Endothelial cell of umbilical vein (primary cell): ENCODE measurements around the gene WIPI1. TPM values are rescaled to one million over a fixed set of nuclear protein-coding genes. Genes with fewer than 3 reads are reported as not detected.
A peak's percentile ranks its signal among the peaks of the same experiment; 100 is the strongest.

Experiments used
- BruUV-seq: library from RNA; stranded (reverse); fragments of 400-500 nt; replicated peaks from 2 replicates; lab custom pipeline; 2021; lab: Mats Ljungman, UMichigan
- CTCF ChIA-PET: fragments of 300-600, 350-600 bp; sonication (Branson Sonifier 250); formaldehyde crosslinking; loops from one replicate; lab custom pipeline; 2021; ENCODE audit warnings: antibody characterized with exemption, inconsistent platforms; lab: Charles Lee
- POLR2A ChIA-PET: fragments of 300-600, 350-600 bp; sonication (Branson Sonifier 250); formaldehyde crosslinking; loops from one replicate; lab custom pipeline; 2021; ENCODE audit warnings: antibody characterized with exemption, inconsistent platforms; lab: Charles Lee
- DNase-seq: peaks from one replicate; pipeline ENCODE4 v3.0.0-alpha.2; 2011; ENCODE audit warnings: low read depth, low spot score
- FAIRE-seq: peaks from 2 replicates; lab custom pipeline; 2011; peaks lifted over from hg19 to GRCh38; lab: Jason Lieb, UNC
- H2AFZ ChIP-seq: 2 replicates; pipeline ENCODE4 v1.6.0; 2012; ENCODE audit warnings: low read depth, low read length, control low read depth, inconsistent platforms
- H3K27ac ChIP-seq: 2 replicates; pipeline ENCODE4 v1.5.1; 2011; ENCODE audit warnings: low read depth, mild to moderate bottlenecking, control low read depth, low read length, moderate library complexity; ENCODE audit not compliant: insufficient read depth
- H3K27me3 ChIP-seq, 2 experiments: 2 replicates each; pipeline versions ENCODE4 v1.6.0 to v1.6.1; 2011; ENCODE audit warnings: low read length in 2 of 2, mixed read lengths in 1 of 2; ENCODE audit not compliant: control insufficient read depth in 2 of 2, insufficient read depth in 2 of 2
- H3K36me3 ChIP-seq, 2 experiments: 2 replicates in 1 of 2; 3 replicates in 1 of 2; pipeline ENCODE4 v1.5.1; 2011; ENCODE audit warnings: low read length in 2 of 2, mild to moderate bottlenecking in 1 of 2, moderate library complexity in 1 of 2; ENCODE audit not compliant: control insufficient read depth in 2 of 2, insufficient read depth in 2 of 2; ENCODE audit errors: extremely low read depth in 1 of 2
- H3K4me1 ChIP-seq: 3 replicates; pipeline ENCODE4 v1.5.1; 2011; ENCODE audit warnings: mild to moderate bottlenecking, low read length; ENCODE audit not compliant: control insufficient read depth, insufficient read depth; ENCODE audit errors: extremely low read depth
- H3K4me2 ChIP-seq: 2 replicates; pipeline ENCODE4 v1.6.1; 2011; ENCODE audit warnings: low read length, control low read depth, mixed read lengths; ENCODE audit not compliant: insufficient read depth
- H3K4me3 ChIP-seq, 3 experiments: fragments of 200-600 bp in 1 of 3; sonication (generic), shearing (Covaris generic) in 1 of 3; replicated peaks in 1 of 3; 2 replicates each; pipeline ENCODE4 v1.5.1; 2011 to 2016; ENCODE audit warnings: control low read depth in 3 of 3, low read length in 3 of 3, mild to moderate bottlenecking in 2 of 3, inconsistent platforms in 1 of 3, low read depth in 1 of 3, moderate library complexity in 1 of 3; ENCODE audit not compliant: insufficient read depth in 1 of 3
- H3K79me2 ChIP-seq: 2 replicates; pipeline ENCODE4 v1.6.0; 2012; ENCODE audit warnings: low read length, inconsistent platforms; ENCODE audit not compliant: control insufficient read depth, insufficient read depth
- H3K9ac ChIP-seq: replicated peaks from 2 replicates; pipeline ENCODE3; 2011; ENCODE audit warnings: low read length, control low read depth; ENCODE audit not compliant: insufficient read depth; ENCODE audit errors: extremely low read depth
- H3K9me1 ChIP-seq: replicated peaks from 3 replicates; pipeline ENCODE4 v1.6.0; 2011; ENCODE audit warnings: mild to moderate bottlenecking, low read length; ENCODE audit not compliant: control insufficient read depth, insufficient read depth; ENCODE audit errors: extremely low read depth
- H3K9me3 ChIP-seq: replicated peaks from 2 replicates; pipeline ENCODE4 v1.5.1; 2012; ENCODE audit warnings: low read length, inconsistent platforms; ENCODE audit not compliant: control insufficient read depth, insufficient read depth
- H4K20me1 ChIP-seq: replicated peaks from 2 replicates; pipeline ENCODE3; 2011; ENCODE audit warnings: mild to moderate bottlenecking, low read length; ENCODE audit not compliant: control insufficient read depth, insufficient read depth; ENCODE audit errors: extremely low read depth
- FOS ChIP-seq: IDR thresholded peaks from 2 replicates; pipeline ENCODE4 v1.6.1; 2011; ENCODE audit warnings: mild to moderate bottlenecking, low read length, moderate library complexity, borderline replicate concordance; ENCODE audit not compliant: insufficient read depth
- GATA2 ChIP-seq: IDR thresholded peaks from 2 replicates; pipeline ENCODE4 v1.7.0; 2011; ENCODE audit warnings: low read depth, mild to moderate bottlenecking, moderate library complexity, mixed read lengths, low read length; ENCODE audit not compliant: insufficient read length, insufficient read depth
- MYC ChIP-seq: IDR thresholded peaks from one replicate; pipeline ENCODE4 v1.6.1; 2011; ENCODE audit warnings: mild to moderate bottlenecking, low read depth, low read length
- dilution Hi-C: fragments of 300-500 bp; cut with MboI; formaldehyde crosslinking; loops from one replicate; pipeline ENCODE4 v1.15.0; 2019; ENCODE audit warnings: low sequenced_read_pairs; ENCODE audit not compliant: extremely low pct_ligation_motif_present
- intact Hi-C: fragments of 100-400 bp; cut with micrococcal nuclease; formaldehyde crosslinking; loops from one replicate; pipeline ENCODE4 v1.10.0; 2022
- polyA plus RNA-seq, 4 experiments: library from polyadenylated mRNA; depleted of rRNA in 3 of 4; stranded (reverse) in 3 of 4; unstranded in 1 of 4; fragments of >200 nt; gene quantifications; 2 replicates each; pipeline versions ENCODE4 v1.2.1 to v1.2.3, GENCODE V29; 2011 to 2012; ENCODE audit warnings: missing spikeins in 1 of 4
- total RNA-seq: library from RNA; stranded (reverse); gene quantifications from 2 replicates; pipeline ENCODE4 v1.2.3, GENCODE V29; 2021
- TF ChIP-seq, protein P1 (sequence below): IDR thresholded peaks from 2 replicates; pipeline ENCODE4 v1.6.1; 2011; ENCODE audit not compliant: insufficient read depth, insufficient read length
- TF ChIP-seq, protein P2 (sequence below), 2 donors: IDR thresholded peaks; 1 replicate in 1 of 2; 2 replicates in 1 of 2; pipeline ENCODE4 v1.5.1; 2011; ENCODE audit warnings: low read length in 2 of 2, mild to moderate bottlenecking in 2 of 2, moderate library complexity in 2 of 2, control low read depth in 1 of 2, inconsistent platforms in 1 of 2, low read depth in 1 of 2; ENCODE audit not compliant: insufficient read depth in 1 of 2; ENCODE audit errors: extremely low read depth in 1 of 2

The WIPI1 gene
- total and polyA plus RNA-seq, 2 donors (not counting 3 experiments of a cell fraction or from before 2014, with no cell fraction given) = 49.9 to 70.3 TPM

DNA sequence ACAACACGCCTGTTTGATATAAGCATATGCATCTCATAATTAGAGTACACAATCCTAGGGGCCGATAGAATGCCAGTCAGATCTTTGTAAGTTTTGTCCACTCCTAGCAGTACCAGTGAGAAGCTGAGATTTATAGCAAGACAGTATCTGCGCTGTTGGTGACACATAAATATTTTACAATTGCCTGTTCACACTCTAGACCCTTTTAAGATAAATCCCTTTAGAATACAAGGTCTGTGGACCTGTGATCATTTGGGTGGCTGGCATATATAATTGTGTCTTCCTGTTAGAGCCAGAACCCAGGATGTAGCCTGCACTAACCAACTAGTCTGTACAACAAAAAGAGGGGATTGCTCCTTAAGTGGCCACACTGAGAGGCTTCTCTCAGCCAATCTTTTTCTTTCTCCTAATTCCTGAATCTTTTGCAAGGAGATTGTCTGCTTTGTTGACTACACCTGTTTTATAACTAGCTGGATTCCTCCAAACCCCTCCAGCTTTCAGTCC lies 74.7 kb downstream of the WIPI1 start:
- DNase-seq = no peak
- dilution Hi-C loops = no loop called here

More for the DNA sequence above, 74.7 kb downstream of the WIPI1 start:
- intact Hi-C loops = loop anchor here (1.0 to 5.0 kb wide), 5 partner anchors 16 to 330 kb away; partner anchors contain the start of genes ARSG, SLC16A6 and WIPI1
- Histone ChIP-seq H3K27ac (peak overlapping the region; percentile 76), H3K4me1 (peaks cover 46% of the 10 kb centered on the region), H3K9me3 (no peaks in the 10 kb centered on the region), H3K4me2 (no peak overlapping the region), H2AFZ (no peak overlapping the region), H3K9me1 (no peaks in the 10 kb centered on the region), H3K79me2 (no peaks in the 10 kb centered on the region), H3K36me3 (no peaks in the 10 kb centered on the region), H3K9ac (no peak overlapping the region), H3K4me3 (no peak overlapping the region), H3K27me3 (no peaks in the 10 kb centered on the region), H4K20me1 (no peaks in the 10 kb centered on the region)
- POLR2A ChIA-PET = interaction anchor here (1.5 kb wide), 1 partner anchor 81 kb away, joined by 5 read pairs; no protein-coding TSS in a partner anchor
- CTCF ChIA-PET = interaction anchor here (0.9 to 4.3 kb wide), 10 partner anchors 13 to 135 kb away, joined by 3 to 48 read pairs (median 4); partner anchors contain the start of genes AMZ2, ARSG and SLC16A6
- no peak for FAIRE-seq
- no peak for TF ChIP-seq MYC
- TF ChIP-seq GATA2 = no peak
- TF ChIP-seq, protein P1, sequence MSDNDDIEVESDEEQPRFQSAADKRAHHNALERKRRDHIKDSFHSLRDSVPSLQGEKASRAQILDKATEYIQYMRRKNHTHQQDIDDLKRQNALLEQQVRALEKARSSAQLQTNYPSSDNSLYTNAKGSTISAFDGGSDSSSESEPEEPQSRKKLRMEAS = no peak
- TF ChIP-seq, protein P2, sequence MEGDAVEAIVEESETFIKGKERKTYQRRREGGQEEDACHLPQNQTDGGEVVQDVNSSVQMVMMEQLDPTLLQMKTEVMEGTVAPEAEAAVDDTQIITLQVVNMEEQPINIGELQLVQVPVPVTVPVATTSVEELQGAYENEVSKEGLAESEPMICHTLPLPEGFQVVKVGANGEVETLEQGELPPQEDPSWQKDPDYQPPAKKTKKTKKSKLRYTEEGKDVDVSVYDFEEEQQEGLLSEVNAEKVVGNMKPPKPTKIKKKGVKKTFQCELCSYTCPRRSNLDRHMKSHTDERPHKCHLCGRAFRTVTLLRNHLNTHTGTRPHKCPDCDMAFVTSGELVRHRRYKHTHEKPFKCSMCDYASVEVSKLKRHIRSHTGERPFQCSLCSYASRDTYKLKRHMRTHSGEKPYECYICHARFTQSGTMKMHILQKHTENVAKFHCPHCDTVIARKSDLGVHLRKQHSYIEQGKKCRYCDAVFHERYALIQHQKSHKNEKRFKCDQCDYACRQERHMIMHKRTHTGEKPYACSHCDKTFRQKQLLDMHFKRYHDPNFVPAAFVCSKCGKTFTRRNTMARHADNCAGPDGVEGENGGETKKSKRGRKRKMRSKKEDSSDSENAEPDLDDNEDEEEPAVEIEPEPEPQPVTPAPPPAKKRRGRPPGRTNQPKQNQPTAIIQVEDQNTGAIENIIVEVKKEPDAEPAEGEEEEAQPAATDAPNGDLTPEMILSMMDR (IDR thresholded peaks at IDR 0.05; ENCODE audit: extremely low read depth in 1 of 2, insufficient read depth in 1 of 2, low read depth in 1 of 2, low read length in 2 of 2) = no peak
- TF ChIP-seq FOS = no peak
- BruUV-seq = no TSS peak
